Tibial nerve (tissue), 4 donors: ENCODE data around the gene KRTAP29-1. TPM values are rescaled to one million over a fixed set of nuclear protein-coding genes. Genes with fewer than 3 reads are reported as not detected.

Source experiments
- DNase-seq, 2 donors: peaks; one replicate each; pipeline ENCODE4 v3.0.0-alpha.2; 2019; ENCODE audit warnings: low spot score in 2 of 2
- H3K27ac ChIP-seq, 4 donors: fragments of 200-600 bp; sonication (generic) in 3 of 4; one replicate each; pipeline ENCODE4 v1.5.1; 2017 to 2019; ENCODE audit warnings: mild to moderate bottlenecking in 1 of 4
- H3K27me3 ChIP-seq, 2 donors: fragments of 200-600 bp; sonication (generic) in 1 of 2; one replicate each; pipeline versions ENCODE4 v1.5.1 to v1.6.0; 2017 to 2019
- H3K36me3 ChIP-seq, 3 donors: fragments of 200-600 bp; sonication (generic); one replicate each; pipeline ENCODE4 v1.5.1; 2018 to 2019
- H3K4me1 ChIP-seq, 4 donors: fragments of 200-600 bp; sonication (generic) in 3 of 4; one replicate each; pipeline ENCODE4 v1.5.1; 2017 to 2019
- H3K4me3 ChIP-seq, 4 donors: fragments of 200-600 bp; sonication (generic) in 3 of 4; one replicate each; pipeline ENCODE4 v1.5.1; 2017 to 2019; ENCODE audit warnings: mild to moderate bottlenecking in 1 of 4, moderate library complexity in 1 of 4
- H3K9me3 ChIP-seq, 4 donors: fragments of 200-600 bp; sonication (generic) in 3 of 4; one replicate each; pipeline ENCODE4 v1.5.1; 2017 to 2019
- EP300 ChIP-seq, 2 donors: sonication (generic); formaldehyde crosslinking; IDR thresholded peaks; one replicate each; pipeline ENCODE4 v1.6.1; 2017; ENCODE audit warnings: antibody characterized with exemption in 2 of 2, mild to moderate bottlenecking in 1 of 2
- POLR2A ChIP-seq, 2 donors: fragments of 450-650 bp; IDR thresholded peaks; one replicate each; pipeline ENCODE4 v1.6.1; 2017; ENCODE audit warnings: antibody characterized with exemption in 2 of 2, mild to moderate bottlenecking in 2 of 2, moderate library complexity in 2 of 2
- WGBS, 2 donors: methylation state at CpG; one replicate each; pipeline ENCODE4 v1.1.5; 2018; 5-methylcytosine and 5-hydroxymethylcytosine counted together
- total RNA-seq, 4 donors: library from RNA; depleted of rRNA; stranded (reverse); fragments of >200 nt; gene quantifications; one replicate each; pipeline ENCODE4 v1.1.0, GENCODE V29; 2016
- TF ChIP-seq, protein P1 (sequence below), 5 experiments: fragments of 200-600 bp in 3 of 5; fragments of 450-650 bp in 2 of 5; sonication (generic) in 3 of 5; IDR thresholded peaks; one replicate each; pipeline ENCODE4 v1.5.1; 2016 to 2019; ENCODE audit warnings: antibody characterized with exemption in 5 of 5, mild to moderate bottlenecking in 3 of 5, moderate library complexity in 2 of 5

KRTAP29-1 gene
- total RNA-seq, 4 donors from 2014 or later: not detected

DNA sequence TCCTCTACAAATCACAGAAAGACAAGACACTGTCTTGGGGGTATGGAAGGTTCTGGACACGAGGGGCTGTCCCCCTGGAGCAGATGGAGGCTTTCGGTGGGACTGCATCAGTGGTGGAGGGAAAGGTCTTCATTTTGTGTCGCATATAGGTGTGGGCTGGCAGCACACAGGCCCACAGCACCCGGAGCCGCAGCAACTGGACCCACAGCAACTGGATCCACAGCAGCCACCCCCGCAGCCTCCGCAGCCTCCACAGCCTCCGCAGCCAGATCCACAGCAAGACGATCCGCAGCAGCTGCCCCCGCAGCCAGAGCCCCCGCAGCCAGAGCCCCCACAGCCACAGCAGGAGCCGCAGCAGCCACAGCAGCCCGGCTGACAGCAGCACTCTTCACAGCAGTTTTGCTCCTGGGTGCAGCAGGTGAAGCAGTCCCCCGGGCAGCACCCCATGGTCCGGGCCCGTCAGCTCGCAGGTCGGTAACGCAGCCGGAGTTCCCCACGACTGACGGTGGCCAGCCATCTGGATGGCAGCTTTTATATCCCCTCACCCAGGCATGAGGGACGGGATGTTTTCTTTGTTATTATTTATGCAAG is 12.6 kb upstream of the KRTAP29-1 start, which contains the start of gene KRTAP17-1:
Gene KRTAP17-1, minus strand, starts transcription at position 507 of the 591 bp plus-strand sequence. Its CDS starts 60 bp downstream, at position 447.
- 82 to 85% methylated on average over 20 to 21 of the region's 24 CpGs for WGBS, 2 donors
- Histone ChIP-seq H3K9me3 (peaks cover 0 to 12% (median 0%) of the 10 kb centered on the region in 4 donors), H3K36me3 (no peaks in the 10 kb centered on the region), H3K4me1 (no peaks in the 10 kb centered on the region), H3K4me3 (no peak within 1 kb of the TSS), H3K27me3 (no peaks in the 10 kb centered on the region), H3K27ac (no peak within 1 kb of the TSS)
- no peak for DNase-seq
- TF ChIP-seq EP300 (IDR thresholded peaks at IDR 0.05) (no peak), POLR2A (IDR thresholded peaks at IDR 0.05) (no peak)
- TF ChIP-seq, protein P1, sequence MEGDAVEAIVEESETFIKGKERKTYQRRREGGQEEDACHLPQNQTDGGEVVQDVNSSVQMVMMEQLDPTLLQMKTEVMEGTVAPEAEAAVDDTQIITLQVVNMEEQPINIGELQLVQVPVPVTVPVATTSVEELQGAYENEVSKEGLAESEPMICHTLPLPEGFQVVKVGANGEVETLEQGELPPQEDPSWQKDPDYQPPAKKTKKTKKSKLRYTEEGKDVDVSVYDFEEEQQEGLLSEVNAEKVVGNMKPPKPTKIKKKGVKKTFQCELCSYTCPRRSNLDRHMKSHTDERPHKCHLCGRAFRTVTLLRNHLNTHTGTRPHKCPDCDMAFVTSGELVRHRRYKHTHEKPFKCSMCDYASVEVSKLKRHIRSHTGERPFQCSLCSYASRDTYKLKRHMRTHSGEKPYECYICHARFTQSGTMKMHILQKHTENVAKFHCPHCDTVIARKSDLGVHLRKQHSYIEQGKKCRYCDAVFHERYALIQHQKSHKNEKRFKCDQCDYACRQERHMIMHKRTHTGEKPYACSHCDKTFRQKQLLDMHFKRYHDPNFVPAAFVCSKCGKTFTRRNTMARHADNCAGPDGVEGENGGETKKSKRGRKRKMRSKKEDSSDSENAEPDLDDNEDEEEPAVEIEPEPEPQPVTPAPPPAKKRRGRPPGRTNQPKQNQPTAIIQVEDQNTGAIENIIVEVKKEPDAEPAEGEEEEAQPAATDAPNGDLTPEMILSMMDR (IDR thresholded peaks at IDR 0.05): no peak

- H3K36me3 ChIP-seq: no peaks in the 10 kb centered on the region
- TF ChIP-seq EP300 (IDR thresholded peaks at IDR 0.05) (no peak), POLR2A (IDR thresholded peaks at IDR 0.05) (no peak)
- TF ChIP-seq, protein P1 (IDR thresholded peaks at IDR 0.05): no peak
- DNase-seq: no peak
- no peaks in the 10 kb centered on the region for H3K9me3 ChIP-seq
- H3K27ac ChIP-seq: no peak overlapping the region
- 53 to 78% methylated on average over 1 of the region's 1 CpG for WGBS, 2 donors
- H3K4me3 ChIP-seq: no peak overlapping the region
- H3K27me3 ChIP-seq: no peaks in the 10 kb centered on the region
- H3K4me1 ChIP-seq: peaks cover 0 to 7% (median 0%) of the 10 kb centered on the region in 4 donors
Observed at GRCh38 chr17:41311111-41311510, 8.5 kb upstream of the KRTAP29-1 start.

DNA sequence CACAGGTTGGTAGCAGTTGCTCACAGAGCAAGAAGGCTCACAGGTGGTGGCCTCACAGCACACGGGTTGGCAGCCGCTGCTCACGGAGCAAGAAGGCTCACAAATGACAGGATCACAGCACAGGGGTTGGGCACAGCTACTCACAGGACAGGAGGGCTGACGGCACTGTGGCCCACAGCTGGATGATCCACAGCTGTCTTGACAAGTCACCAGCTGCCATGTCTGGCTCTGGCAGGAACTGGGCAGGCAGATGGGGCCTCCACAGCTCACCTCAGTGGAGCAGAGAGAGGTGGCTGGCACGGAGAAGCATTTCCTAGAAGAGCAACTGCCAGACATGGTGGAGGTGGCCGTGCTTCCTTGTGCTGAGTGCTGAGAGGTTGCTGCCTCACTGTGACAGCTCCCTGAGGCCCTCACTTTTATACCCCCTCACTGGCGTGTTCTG is 6.3 kb upstream of the KRTAP29-1 start, which contains the start of gene KRTAP16-1:
Gene KRTAP16-1, minus strand, starts transcription at position 392 of the 442 bp plus-strand sequence. Its CDS starts 56 bp downstream, at position 336.
- Histone ChIP-seq H3K4me3 (no peak within 1 kb of the TSS), H3K36me3 (no peaks in the 10 kb centered on the region), H3K9me3 (no peaks in the 10 kb centered on the region), H3K27ac (peak within 1 kb of the TSS in 1 of 4 donors; percentile 53), H3K4me1 (peaks cover 0 to 7% (median 0%) of the 10 kb centered on the region in 4 donors), H3K27me3 (no peaks in the 10 kb centered on the region)
- DNase-seq: no peak
- WGBS, 2 donors: 73 to 77% methylated on average over 7 of the region's 7 CpGs
- TF ChIP-seq, protein P1 (IDR thresholded peaks at IDR 0.05): no peak
- TF ChIP-seq POLR2A (IDR thresholded peaks at IDR 0.05) (no peak), EP300 (IDR thresholded peaks at IDR 0.05) (no peak)

GRCh38 chr17:41308251-41308917 is 5.7 kb upstream of the KRTAP29-1 start:
- Histone ChIP-seq H3K27ac (peak overlapping the region in 1 of 4 donors; percentile 53), H3K4me3 (no peak overlapping the region), H3K9me3 (no peaks in the 10 kb centered on the region), H3K4me1 (peaks cover 0 to 7% (median 0%) of the 10 kb centered on the region in 4 donors), H3K36me3 (no peaks in the 10 kb centered on the region), H3K27me3 (no peaks in the 10 kb centered on the region)
- TF ChIP-seq, protein P1 (IDR thresholded peaks at IDR 0.05): no peak
- TF ChIP-seq EP300 (IDR thresholded peaks at IDR 0.05) (no peak), POLR2A (IDR thresholded peaks at IDR 0.05) (no peak)
- no peak for DNase-seq
- WGBS, 2 donors: 72% methylated on average over 10 of the region's 10 CpGs

DNA sequence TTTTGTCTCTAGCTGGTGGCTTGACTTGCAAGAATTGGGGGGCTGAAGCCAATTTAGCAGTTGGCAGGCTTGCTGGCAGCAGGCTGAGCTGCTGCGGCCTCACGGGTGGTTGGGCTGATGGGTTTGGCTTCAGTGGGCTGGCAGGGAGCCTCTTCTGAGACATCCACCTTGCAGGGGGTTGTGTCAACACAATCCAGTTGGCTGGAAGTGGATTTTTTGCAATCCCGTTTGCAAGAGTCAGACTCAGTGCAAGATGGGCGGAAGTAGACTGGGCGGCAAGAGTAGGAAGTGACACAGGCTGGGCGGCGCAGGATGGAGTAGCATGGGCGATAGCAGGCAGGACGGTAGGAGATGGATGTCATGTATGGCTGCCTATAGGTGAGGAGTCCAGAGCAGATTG is 5.0 kb upstream of the KRTAP29-1 start:
- no peak for DNase-seq
- H3K36me3 ChIP-seq: no peaks in the 10 kb centered on the region
- H3K9me3 ChIP-seq: no peaks in the 10 kb centered on the region
- peaks cover 0 to 7% (median 0%) of the 10 kb centered on the region in 4 donors for H3K4me1 ChIP-seq
- H3K27ac ChIP-seq: no peak overlapping the region
- TF ChIP-seq EP300 (IDR thresholded peaks at IDR 0.05) (no peak), POLR2A (IDR thresholded peaks at IDR 0.05) (no peak)
- TF ChIP-seq, protein P1 (IDR thresholded peaks at IDR 0.05): no peak
- 73 to 82% methylated on average over 9 of the region's 9 CpGs for WGBS, 2 donors
- H3K27me3 ChIP-seq: no peaks in the 10 kb centered on the region
- H3K4me3 ChIP-seq: no peak overlapping the region
